Posterior cingulate gyrus (tissue), 11 donors: ENCODE results near the gene CDH13.

Source experiments
- DNase-seq, 10 donors: peaks; one replicate each; pipeline versions ENCODE4 v3.0.0 to v3.0.0-alpha.2; 2020 to 2021; ENCODE audit warnings: mixed read lengths in 3 of 10
- intact Hi-C: fragments of 100-400 bp; cut with DNase I; formaldehyde crosslinking; loops from one replicate; pipeline ENCODE4 v1.15.1; 2023

Gene CDH13

DNA sequence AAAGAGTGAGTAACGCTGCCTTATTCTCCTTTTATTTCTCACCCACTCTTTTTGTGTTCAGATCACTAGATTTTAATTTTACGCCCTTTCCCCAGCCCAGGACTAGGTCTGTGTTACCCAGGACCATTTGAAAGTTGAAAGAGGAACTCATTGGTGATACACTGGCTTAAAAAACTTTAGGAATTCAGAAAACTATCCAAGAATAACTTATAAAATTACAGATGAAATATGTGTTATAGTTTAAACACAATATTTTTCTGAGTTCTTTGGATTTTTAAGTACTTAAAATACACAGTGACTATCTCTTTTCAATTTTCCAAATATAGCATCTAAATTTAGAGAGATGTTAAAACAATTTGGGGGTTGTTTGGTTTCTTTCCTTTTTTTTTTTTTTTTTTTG lies 385.2 kb downstream of the CDH13 start:
- no peak for DNase-seq
- intact Hi-C loops = no loop called here

DNA sequence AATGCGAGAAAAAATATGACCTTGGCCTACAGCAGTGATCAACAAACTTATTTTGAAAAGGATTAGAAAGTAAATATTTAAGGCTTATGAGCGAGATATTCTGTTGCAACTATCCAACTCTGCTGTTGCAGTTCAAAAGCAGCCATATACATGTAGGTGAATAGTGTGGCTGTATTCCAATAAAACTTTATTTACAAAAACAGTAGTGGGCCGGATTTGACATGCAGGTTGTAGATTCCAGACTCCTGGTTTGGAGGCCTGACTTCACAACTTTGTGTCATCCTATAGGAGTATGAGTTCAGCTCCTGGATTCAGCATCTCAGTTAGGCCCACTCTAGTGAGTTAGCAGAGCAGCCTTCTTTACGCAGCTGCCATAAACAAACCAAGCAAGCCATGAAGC lies 386.3 kb downstream of the CDH13 start:
- no peak for DNase-seq
- intact Hi-C loops = no loop called here

DNA sequence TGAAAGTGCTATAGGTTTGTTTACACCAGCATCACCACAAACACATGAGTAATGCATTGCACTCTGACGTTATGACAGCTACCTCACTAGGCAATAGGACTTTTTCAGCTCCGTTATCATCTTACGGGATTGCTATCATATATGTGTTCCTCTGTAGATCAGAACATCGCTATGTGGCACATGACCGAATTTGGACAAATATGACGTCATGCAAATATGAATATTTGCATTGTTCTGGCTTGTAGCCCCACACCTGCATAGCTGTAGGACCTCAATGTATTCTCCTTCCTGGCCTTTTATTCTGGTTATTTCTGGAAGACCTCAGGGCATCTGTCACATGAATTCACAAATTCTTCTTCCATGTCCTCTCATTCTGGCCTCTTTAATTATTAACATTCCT lies 393.2 kb downstream of the CDH13 start:
- intact Hi-C loops = no loop called here
- DNase-seq = no peak

DNA sequence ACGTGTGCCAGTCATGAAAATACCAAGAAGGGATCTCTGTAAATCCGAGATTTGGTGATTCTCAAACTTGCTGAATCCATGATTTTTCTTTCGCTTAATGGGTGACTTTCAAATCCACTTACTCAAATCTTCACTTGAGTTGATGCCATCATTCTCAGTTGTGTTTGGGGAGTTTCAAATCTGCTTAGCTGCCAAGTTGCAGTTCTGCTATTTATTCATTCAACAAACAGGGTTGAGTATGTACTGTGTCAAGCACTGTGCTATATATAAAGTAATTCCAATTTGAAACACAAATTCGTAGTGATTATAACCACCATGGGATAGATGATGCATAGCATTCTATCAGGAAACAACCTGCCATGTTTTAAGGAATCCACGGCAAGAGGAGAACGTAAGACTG lies 394.3 kb downstream of the CDH13 start:
- no peak for DNase-seq
- intact Hi-C loops = no loop called here

DNA sequence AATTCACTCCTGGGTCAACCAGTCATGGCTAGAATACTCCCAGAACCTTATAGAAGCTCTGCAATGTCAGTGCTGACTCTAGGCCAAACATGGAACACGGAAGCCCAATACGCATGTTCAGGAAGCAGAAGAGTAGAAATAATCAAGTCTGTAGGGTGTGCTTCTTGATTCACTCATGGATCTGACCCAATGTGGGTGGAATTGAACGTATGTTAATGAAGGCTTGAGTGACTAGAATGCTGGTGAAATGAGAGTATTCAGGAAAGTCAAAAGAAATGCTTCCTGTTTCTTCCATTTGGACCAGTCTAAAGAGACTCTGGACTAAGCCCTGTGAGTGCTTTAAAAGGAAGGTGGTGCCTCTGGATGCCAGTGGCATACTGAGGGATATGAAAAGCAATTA lies 395.0 kb downstream of the CDH13 start:
- intact Hi-C loops = no loop called here
- no peak for DNase-seq

DNA sequence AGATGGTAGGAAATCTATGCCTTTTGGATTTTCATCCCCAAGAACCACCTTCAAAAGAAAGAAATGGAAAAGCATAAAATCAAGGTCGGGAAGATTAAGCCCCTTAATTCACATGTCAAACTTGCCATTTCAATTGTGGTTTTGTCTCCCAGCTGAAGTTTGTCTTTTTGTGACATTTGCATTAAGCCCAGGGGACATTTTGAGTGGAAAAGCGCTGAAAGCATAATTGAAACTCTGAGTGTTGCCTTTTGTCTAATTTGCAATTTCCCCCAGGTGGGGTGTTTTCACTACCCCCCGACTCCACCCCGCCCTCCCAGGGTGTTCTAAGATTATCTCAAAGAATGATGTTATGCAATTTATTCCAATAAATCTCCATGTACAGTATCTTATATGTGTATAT lies 396.2 kb downstream of the CDH13 start:
- intact Hi-C loops = no loop called here

DNA sequence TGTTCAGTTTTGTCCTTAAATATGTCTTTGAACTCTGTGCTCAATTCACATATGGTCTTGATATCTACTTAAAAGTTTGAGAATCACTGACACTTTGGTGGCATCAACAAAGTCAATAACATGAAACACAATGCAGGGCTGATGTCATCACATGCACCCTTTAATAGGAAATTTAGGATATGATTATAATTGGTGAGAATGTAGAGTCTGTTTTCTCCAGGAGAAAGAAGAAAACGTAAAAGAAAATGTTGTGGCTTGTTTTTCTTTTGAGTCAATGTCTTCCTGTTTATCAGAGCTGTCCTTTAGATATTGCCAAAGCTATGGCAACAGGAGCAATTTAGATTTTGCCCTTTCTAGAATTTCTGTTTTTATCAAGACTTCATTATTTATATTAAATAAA lies 396.9 kb downstream of the CDH13 start:
- intact Hi-C loops = no loop called here
- DNase-seq = no peak

More for the DNA sequence above, 396.2 kb downstream of the CDH13 start:
- no peak for DNase-seq

DNA sequence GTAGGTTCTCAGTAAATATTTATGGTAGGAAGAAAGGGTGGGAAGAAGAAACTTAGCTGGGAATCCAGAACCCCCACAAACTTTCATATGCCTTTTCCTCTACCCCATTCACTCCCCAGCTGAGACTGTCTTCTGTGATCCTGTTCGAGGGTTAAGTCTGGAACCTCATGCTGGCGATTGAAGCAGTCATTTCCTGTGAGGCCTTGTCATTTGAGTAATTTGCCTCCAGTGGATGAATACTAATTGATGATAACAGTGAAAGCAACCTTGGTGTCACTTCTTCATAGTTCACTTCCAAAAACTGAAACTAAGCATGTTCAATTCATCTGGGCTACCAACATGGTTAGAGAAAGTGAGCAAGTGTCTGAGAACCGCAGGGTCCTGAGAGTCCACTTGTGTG lies 401.2 kb downstream of the CDH13 start:
- intact Hi-C loops = no loop called here
- no peak for DNase-seq

DNA sequence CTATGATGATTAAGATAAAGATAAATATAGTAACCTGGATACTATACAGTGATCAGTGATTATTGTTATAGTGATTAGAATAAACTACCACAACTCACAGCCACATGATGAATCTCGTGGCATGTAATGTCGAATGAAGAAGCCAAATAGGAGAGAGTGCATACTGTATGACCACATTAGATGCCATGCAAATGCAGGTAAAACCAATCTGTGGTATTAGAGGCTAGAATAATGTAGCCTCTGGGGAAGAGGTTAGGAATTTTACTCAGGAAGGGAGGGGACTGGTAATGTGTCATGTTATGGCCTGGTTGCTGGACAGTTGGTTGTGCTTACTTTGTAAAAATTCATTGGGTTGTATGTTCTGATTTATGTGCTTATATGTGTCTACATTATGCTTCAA lies 402.7 kb downstream of the CDH13 start:
- intact Hi-C loops = no loop called here

DNA sequence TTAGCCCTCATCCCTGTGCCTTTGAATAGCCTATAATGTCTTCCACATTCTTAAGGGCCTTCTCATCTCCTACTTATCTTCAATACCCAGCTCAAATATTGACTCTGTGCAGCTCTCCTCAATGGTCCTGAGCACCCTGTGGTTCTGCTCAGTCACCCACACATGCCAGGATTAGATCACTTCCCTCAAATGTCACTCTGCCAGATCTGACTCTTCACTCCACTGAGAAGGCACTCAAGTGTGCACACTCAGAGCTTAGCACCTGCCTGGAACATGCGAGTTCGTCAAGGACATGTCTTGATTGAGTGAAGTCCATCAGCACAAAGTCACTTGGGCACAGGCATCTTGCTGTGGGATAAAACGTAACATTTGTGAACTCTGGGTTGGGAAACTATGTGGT lies 404.8 kb downstream of the CDH13 start:
- intact Hi-C loops = no loop called here
- no peak for DNase-seq

More for the DNA sequence above, 402.7 kb downstream of the CDH13 start:
- no peak for DNase-seq

DNA sequence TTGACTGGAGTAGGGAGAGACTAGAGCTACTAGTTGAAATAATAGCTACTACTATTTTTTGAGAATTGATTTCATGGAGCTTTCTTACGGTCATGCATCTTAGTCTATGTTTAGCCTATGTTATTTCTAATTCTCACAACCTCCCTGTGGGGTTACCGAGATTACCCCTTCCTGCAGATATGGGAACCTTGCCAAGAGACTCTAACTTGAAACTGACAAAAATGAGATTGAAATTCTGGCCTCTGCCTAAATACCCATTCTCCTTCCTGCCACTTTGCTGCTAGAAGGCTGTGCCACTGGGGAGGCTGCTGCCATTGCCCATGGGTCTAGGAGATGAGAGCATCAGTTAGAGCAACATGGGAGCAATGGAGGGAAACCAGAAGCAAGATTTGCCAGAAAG lies 410.3 kb downstream of the CDH13 start:
- DNase-seq = no peak
- intact Hi-C loops = no loop called here

DNA sequence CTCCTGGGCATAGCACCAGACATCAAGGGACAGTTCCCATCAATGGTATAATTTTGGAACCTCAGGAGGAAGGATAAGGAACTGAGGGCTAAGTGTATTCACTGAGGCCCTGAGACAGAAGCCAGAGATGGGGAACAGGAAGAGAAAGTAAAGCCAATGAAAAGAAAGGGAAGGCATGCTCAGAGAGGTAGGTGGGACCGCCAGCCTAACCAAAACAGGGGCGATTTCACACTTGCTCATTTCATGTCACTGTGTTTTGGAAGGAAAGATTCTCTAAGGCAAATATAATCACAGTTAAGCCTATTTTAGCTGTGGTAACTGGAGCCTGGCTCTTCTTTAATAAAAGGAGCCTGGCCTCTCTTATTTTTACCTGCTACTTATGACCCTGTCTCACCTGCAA lies 411.1 kb downstream of the CDH13 start:
- intact Hi-C loops = no loop called here
- DNase-seq = peak in 1 of 10 donors; percentile 78

DNA sequence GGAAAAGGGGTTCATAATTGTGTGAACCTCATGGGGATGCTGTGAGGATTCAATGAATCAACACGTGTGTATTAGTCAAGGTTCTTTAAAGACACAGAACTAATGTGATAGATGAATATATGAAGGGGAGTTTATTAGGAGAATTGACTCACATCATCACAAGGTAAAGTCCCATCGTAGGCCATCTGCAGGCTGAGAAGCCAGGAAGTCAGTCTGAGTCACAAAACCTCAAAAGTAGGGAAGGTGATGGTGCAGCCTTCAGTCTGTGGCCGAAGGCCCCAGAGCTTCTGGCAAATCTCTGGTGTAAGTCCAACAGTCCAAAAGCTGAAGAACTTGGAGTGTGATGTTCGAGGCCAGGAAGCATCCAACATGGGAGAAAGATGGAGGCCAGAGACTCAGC lies 413.4 kb downstream of the CDH13 start:
- intact Hi-C loops = no loop called here
- no peak for DNase-seq

DNA sequence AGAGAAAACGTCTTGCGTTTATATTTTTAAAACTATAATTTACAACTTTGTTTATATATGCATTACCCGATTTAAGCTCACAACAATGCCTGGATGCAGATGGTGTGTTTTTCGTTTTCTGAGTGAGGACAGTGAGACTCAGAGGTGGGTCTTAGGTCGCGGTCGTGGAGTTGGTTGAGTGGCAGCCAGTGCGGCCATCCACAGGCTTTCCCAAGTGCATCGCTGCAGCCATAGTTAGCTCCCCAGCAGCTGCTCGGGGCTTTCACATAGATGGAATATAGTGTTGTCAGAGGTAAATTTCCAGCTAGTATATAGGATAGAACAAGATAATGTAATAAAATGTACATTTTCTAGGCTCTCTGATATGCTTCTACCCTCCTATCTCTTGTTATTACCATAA lies 417.8 kb downstream of the CDH13 start:
- intact Hi-C loops = no loop called here
- no peak for DNase-seq

DNA sequence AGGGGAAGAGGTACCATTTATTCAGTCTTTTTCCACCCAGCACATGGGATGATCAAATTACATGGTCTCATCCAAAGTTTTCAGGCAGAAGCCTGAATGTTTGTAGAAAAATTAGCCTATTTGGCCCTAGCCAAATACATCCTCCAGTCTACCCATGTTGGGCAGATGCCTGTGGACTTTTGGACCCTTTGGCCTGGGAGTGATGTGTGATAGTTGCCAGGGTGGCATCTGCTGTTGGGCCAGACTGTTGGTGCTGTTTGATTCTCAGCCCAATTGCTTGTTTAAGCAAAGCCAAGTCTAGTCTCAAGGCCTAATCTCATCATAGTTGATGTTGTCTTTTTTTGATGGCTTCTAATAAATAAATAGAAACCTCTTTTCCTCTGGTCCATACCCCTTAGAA lies 419.0 kb downstream of the CDH13 start:
- intact Hi-C loops = no loop called here
- no peak for DNase-seq

DNA sequence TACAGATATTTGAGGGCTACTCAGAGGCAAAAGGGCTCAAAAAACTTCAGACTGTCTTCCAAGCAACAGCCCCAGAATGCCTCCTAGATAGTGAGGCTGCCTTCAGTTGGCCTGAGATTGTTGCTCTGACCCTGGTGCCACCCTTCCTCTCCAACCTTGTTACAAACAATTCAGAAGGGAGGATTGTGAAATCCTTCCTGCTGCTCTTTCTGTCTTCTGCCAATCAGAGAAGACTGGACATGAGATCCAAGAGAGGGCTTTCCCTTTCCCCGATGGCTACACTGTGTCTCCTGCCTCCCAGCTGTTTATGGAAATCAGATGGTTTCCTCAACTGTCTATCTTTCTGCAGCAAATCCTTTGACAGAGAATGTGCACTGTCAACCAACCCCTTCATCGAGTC lies 419.9 kb downstream of the CDH13 start:
- no peak for DNase-seq
- intact Hi-C loops = no loop called here

DNA sequence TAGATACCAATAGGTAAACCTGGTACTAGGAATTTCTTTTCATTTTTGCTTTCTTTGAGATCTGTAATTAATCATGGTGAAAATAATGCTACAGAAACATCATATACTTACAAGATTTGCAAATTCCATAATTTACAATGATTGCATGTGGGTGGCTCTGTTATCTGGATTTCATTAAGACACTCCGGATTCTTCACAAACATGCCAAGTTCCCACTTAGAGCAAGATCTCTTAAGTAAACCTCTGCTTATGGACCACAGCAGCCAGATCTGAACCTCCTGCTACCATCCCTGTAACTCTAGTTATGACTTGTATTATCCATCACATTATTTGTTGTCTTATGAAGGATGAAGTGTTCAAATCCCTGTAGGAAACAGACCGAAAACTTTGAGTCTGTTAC lies 424.7 kb downstream of the CDH13 start:
- no peak for DNase-seq
- intact Hi-C loops = no loop called here

DNA sequence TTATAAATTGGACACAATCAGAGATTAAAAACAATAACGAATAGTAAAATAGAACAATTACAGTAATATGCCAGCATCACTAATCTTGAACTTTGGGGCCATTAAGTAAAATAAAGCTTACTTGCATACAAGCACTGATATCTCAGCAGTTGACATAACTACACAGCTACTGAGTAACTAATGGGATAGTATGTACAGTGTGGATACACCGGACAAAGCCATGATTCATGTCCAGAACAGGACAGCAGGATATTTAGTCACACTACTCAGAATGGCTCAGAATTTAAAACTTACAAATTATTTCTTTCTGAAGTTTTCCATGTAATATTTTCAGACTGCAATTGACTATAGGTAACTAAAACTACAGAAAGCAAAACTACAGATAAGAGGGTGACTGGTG lies 427.5 kb downstream of the CDH13 start:
- intact Hi-C loops = no loop called here
- no peak for DNase-seq

DNA sequence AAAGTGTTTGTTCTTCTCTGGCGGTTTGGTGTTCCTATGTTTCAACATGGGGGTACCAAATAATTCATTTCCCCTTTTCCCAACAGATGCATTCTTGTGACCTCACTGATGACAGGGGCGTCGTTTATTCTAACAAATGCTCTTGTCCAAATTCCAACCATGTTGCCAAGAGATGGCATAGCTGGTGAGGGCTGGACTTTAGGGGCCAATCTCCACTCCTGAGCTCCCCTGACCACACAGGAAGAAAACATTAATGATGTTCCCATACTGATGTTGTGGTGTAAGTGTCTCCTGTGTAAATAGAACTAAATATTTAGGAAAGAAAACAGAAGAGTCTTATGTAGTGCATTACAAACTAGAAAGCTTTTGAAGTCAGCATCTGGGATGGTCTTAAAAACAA lies 431.6 kb downstream of the CDH13 start:
- no peak for DNase-seq
- intact Hi-C loops = no loop called here

DNA sequence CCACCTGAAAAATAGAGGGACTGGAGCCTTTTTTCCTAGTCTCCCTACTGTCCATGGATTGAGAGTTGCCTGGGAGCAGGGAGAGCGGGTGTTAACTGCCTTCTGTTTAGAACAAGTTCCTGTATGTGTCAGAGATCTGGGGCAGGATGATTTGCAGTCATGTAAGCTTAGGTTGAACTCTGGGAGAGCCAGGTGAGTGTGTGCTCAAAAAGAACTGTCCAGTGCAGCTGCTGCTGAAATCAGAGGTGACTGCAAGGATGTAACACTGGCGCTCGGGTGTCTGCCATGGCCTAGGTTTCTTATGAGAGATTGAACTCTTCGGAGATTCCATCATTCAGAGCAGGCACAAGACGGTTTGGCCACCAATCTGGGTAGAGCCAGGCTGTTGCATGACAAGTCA lies 432.5 kb downstream of the CDH13 start:
- intact Hi-C loops = no loop called here
- DNase-seq = no peak

DNA sequence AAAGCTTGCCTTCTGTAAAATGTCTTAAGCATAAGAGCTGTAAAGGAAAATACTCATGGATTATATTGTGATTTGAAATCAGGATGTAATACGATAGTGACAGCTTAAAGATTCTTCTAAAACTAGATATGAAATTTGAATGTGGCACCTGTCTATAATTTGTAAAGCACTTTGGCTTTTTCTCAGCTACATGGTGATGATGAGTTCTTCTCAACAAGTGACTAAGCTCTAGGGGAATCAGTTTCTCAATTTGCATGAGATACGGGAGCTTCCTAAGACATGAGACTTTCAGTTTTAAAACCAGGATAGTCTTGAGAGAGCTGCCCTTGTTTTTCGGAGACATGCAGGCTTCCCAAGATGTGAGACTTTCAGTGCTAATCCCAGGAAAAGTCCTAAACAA lies 439.2 kb downstream of the CDH13 start:
- DNase-seq = no peak
- intact Hi-C loops = no loop called here

DNA sequence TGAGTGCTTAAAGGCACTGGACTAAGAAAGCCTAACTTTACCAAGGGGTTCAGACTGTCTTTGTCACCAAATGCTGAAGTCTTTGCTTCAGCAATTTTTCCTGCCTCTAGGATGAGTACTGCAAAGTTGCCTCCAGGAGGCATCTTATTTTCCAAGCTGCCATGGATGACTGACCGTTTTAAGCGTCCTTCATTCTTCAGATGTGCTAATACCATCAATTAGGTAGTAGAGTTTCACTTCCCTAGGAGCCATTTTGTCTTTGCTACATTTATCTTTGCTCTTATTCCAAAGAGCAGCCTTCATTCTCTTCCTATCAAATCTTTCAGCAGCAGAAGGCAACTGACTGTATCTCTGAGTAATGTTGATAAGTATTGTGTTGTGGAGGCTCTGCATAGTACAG lies 440.1 kb downstream of the CDH13 start:
- intact Hi-C loops = no loop called here
- no peak for DNase-seq

DNA sequence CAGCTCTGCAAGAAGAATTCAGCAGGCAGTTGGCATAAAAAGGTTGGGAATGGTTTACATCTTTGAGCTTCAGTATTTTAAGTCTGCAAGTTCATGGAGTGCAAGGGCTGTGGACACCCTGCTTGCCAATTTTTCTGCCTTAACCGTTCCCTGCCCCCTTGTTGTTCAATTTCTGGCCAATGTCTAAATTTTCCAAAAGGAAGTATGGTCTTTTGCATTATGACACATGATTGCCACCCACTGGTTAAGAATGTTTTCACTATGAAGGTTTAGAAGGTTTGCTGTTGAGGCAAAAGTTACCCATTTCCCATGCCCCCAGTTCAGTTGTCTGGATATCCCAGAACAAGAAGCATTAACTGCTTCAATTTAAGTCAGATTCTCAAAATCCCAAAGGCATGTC lies 441.9 kb downstream of the CDH13 start:
- no peak for DNase-seq

More for the DNA sequence above, 441.9 kb downstream of the CDH13 start:
- intact Hi-C loops = no loop called here
